ENCODE measurements around the gene TEX36.

GRCh38 chr10:125627646-125628045 lies 55.3 kb downstream of the TEX36 start:
- no peak for TF ChIP-seq TAF1 (IDR thresholded peaks at IDR 0.05; ENCODE audit: low read depth)
- TF ChIP-seq CTCF (IDR thresholded peaks at IDR 0.05; ENCODE audit: poor library complexity, severe bottlenecking): no peak
- TF ChIP-seq POLR2AphosphoS5 (IDR thresholded peaks at IDR 0.05): no peak
- TF ChIP-seq EP300 (conservative IDR thresholded peaks at IDR 0.05; ENCODE audit: poor library complexity, severe bottlenecking): no peak
- TF ChIP-seq EZH2 (IDR thresholded peaks at IDR 0.05; ENCODE audit: borderline replicate concordance, insufficient read depth, low read length, poor library complexity, severe bottlenecking): no peak
- TF ChIP-seq SMC3 (conservative IDR thresholded peaks at IDR 0.05; ENCODE audit: poor library complexity): no peak
- TF ChIP-seq REST (IDR thresholded peaks at IDR 0.05; ENCODE audit: borderline replicate concordance): no peak
- no peak for TF ChIP-seq MXI1 (conservative IDR thresholded peaks at IDR 0.05; ENCODE audit: poor library complexity, severe bottlenecking)
- no peak for TF ChIP-seq RAD21 (conservative IDR thresholded peaks at IDR 0.05)
